K562 (cell line): ENCODE results near the gene INO80E. TPM values are rescaled to one million over a fixed set of nuclear protein-coding genes. Genes with fewer than 3 reads are reported as not detected.
A peak's percentile ranks its signal among the peaks of the same experiment; 100 is the strongest.

Experiments
- AFF1 ChIP-seq, 2 experiments: fragments of 450-650 bp; IDR thresholded peaks; 2 replicates each; pipeline ENCODE4 v1.6.1; 2018; ENCODE audit warnings: mild to moderate bottlenecking in 2 of 2, low read depth in 1 of 2; ENCODE audit not compliant: partially characterized antibody in 2 of 2
- CEBPG ChIP-seq, 3 experiments: fragments of 200-800 bp in 1 of 3; sonication (Bioruptor generic) in 1 of 3; sonication (generic) in 1 of 3; formaldehyde crosslinking in 1 of 3; IDR thresholded peaks in 2 of 3; conservative IDR thresholded peaks in 1 of 3; 2 replicates each; pipeline versions ENCODE4 v1.6.1 to v1.8.0; 2016 to 2022; ENCODE audit warnings: missing compliant biosample characterization in 2 of 3, missing genetic modification characterization in 2 of 3, mild to moderate bottlenecking in 1 of 3, missing genetic modification reagents in 1 of 3
- ETS2 ChIP-seq: IDR thresholded peaks from 2 replicates; pipeline ENCODE4 v1.6.1; 2016; ENCODE audit warnings: borderline replicate concordance, missing genetic modification characterization, mild to moderate bottlenecking, moderate library complexity, missing compliant biosample characterization; ENCODE audit not compliant: poor library complexity, severe bottlenecking
- GABPB2 ChIP-seq: fragments of 250-450 bp; sonication (Bioruptor Pico); conservative IDR thresholded peaks from 2 replicates; pipeline ENCODE4 v1.5.1; 2021; ENCODE audit warnings: mild to moderate bottlenecking
- HDAC1 ChIP-seq, 2 experiments: fragments of 450-650 bp; IDR thresholded peaks; 2 replicates each; pipeline ENCODE4 v1.6.1; 2016 to 2017; ENCODE audit warnings: inconsistent platforms in 1 of 2, mild to moderate bottlenecking in 1 of 2, moderate library complexity in 1 of 2
- HMG20B ChIP-seq: fragments of 250-450 bp; sonication (Bioruptor Pico); IDR thresholded peaks from 2 replicates; pipeline ENCODE4 v1.5.0; 2021; ENCODE audit warnings: mild to moderate bottlenecking
- IRF1 ChIP-seq: sonication (generic); formaldehyde crosslinking; IDR thresholded peaks from 2 replicates; pipeline ENCODE4 v1.8.0; 2022; ENCODE audit warnings: missing genetic modification reagents, mild to moderate bottlenecking, borderline replicate concordance
- KAT7 ChIP-seq: sonication (generic); formaldehyde crosslinking; IDR thresholded peaks from 2 replicates; pipeline ENCODE4 v1.8.0; 2022; ENCODE audit warnings: missing genetic modification reagents, mild to moderate bottlenecking, borderline replicate concordance
- MIER1 ChIP-seq: fragments of 450-650 bp; IDR thresholded peaks from 2 replicates; pipeline ENCODE4 v1.6.1; 2016; ENCODE audit warnings: antibody characterized with exemption, mild to moderate bottlenecking, low read depth
- PATZ1 ChIP-seq: fragments of 250-450 bp; sonication (Bioruptor Pico); IDR thresholded peaks from 2 replicates; pipeline ENCODE4 v1.5.0; 2020; ENCODE audit warnings: mild to moderate bottlenecking, borderline replicate concordance
- POLR2A ChIP-seq: fragments of 450-650 bp; conservative IDR thresholded peaks from 2 replicates; pipeline ENCODE4 v1.6.1; 2016
- PURB ChIP-seq: sonication (generic); formaldehyde crosslinking; IDR thresholded peaks from 2 replicates; pipeline ENCODE4 v1.9.0; 2021; ENCODE audit warnings: low read depth, mild to moderate bottlenecking, missing genetic modification reagents
- RBM22 ChIP-seq: fragments of 200-400 bp; formaldehyde crosslinking; IDR thresholded peaks from 2 replicates; pipeline ENCODE4 v1.6.1; 2018; ENCODE audit warnings: low read length, low read depth; ENCODE audit not compliant: poor library complexity, severe bottlenecking
- SETDB1 ChIP-seq: IDR thresholded peaks from one replicate; pipeline ENCODE4 v1.6.1; 2012; ENCODE audit warnings: low read length, control low read depth, inconsistent platforms
- SFPQ ChIP-seq: fragments of 200-400 bp; formaldehyde crosslinking; IDR thresholded peaks from 2 replicates; pipeline ENCODE4 v1.6.1; 2017; ENCODE audit warnings: mild to moderate bottlenecking, low read depth, low read length, moderate library complexity
- TBL1XR1 ChIP-seq, 2 experiments: IDR thresholded peaks; 2 replicates each; pipeline ENCODE4 v1.6.1; 2012; ENCODE audit warnings: improper control_type of control experiment in 2 of 2, low read length in 2 of 2, mild to moderate bottlenecking in 1 of 2
- ZNF696 ChIP-seq: fragments of 250-450 bp; sonication (Bioruptor Pico); conservative IDR thresholded peaks from 2 replicates; pipeline ENCODE4 v1.4.0; 2020; ENCODE audit warnings: mild to moderate bottlenecking, moderate library complexity
- polyA plus RNA-seq, 8 experiments: library from polyadenylated mRNA; depleted of rRNA in 4 of 8; stranded (reverse) in 5 of 8; unstranded in 3 of 8; fragments of >200 nt; fragmentation: Nextera tagmentation in 2 of 8; fragmentation: Illumina TruSeq in 1 of 8; extraction: Ambion mirVana in 2 of 8; extraction: Trizol in 1 of 8; gene quantifications; 2 replicates each; pipeline versions ENCODE4 v1.2.1 to v1.2.3, GENCODE V29; 2011 to 2014; ENCODE audit warnings: inconsistent platforms in 1 of 8, missing spikeins in 1 of 8
- total RNA-seq, 7 experiments: library from RNA; depleted of rRNA in 6 of 7; stranded (reverse); fragments of >200 nt in 6 of 7; fragmentation: Illumina TruSeq in 2 of 7; extraction: Trizol in 2 of 7; gene quantifications; 2 replicates each; pipeline versions ENCODE4 v1.2.1 to v1.2.3, GENCODE V29; 2011 to 2021; ENCODE audit warnings: low replicate concordance in 1 of 7

INO80E gene
- total and polyA plus RNA-seq, 9 of the 15 experiments (the other 6 are each of a cell fraction or from before 2014, with no cell fraction given): 0.31 to 102 (median 49.3) TPM

GRCh38 chr16:29961479-29962343, 34.3 kb upstream of the INO80E start, which contains the start of gene TMEM219 (continued):
- no peak for TF ChIP-seq SFPQ
- no peak for TF ChIP-seq ETS2
- TF ChIP-seq TBL1XR1 (IDR thresholded peaks at IDR 0.05; ENCODE audit: low read length in 2 of 2): 0 out of 4 replicates have a peak, but pooled peaks of 1 of the 2 experiments have one; percentile 5
- TF ChIP-seq SETDB1: no peak
- peak in 1 of 2 experiments; percentile 16 for TF ChIP-seq AFF1 (IDR thresholded peaks at IDR 0.05; ENCODE audit: low read depth in 1 of 2, partially characterized antibody in 2 of 2)
- no peak for TF ChIP-seq MIER1
- TF ChIP-seq KAT7: no peak
- no peak for TF ChIP-seq ZNF696 (CRISPR knock-in tag)
- TF ChIP-seq HDAC1 (IDR thresholded peaks at IDR 0.05): peak in 1 of 2 experiments; percentile 50; a peak in 1 of 4 replicates
- TF ChIP-seq GABPB2: no peak
- no peak for TF ChIP-seq IRF1 (CRISPR knock-in tag)
- no peak for TF ChIP-seq PURB (CRISPR knock-in tag)
- no peak for TF ChIP-seq CEBPG (CRISPR knock-in tag; IDR thresholded peaks at IDR 0.05)
- TF ChIP-seq CEBPG (tag; conservative IDR thresholded peaks at IDR 0.05 in 1 of 2, IDR thresholded peaks at IDR 0.05 in 1 of 2): no peak
- TF ChIP-seq HMG20B (CRISPR knock-in tag): no peak
- TF ChIP-seq RBM22: no peak
- no peak for TF ChIP-seq PATZ1 (CRISPR knock-in tag)
- TF ChIP-seq POLR2A: peak; percentile 78
